ENCODE data around the gene FERMT3.

DNA sequence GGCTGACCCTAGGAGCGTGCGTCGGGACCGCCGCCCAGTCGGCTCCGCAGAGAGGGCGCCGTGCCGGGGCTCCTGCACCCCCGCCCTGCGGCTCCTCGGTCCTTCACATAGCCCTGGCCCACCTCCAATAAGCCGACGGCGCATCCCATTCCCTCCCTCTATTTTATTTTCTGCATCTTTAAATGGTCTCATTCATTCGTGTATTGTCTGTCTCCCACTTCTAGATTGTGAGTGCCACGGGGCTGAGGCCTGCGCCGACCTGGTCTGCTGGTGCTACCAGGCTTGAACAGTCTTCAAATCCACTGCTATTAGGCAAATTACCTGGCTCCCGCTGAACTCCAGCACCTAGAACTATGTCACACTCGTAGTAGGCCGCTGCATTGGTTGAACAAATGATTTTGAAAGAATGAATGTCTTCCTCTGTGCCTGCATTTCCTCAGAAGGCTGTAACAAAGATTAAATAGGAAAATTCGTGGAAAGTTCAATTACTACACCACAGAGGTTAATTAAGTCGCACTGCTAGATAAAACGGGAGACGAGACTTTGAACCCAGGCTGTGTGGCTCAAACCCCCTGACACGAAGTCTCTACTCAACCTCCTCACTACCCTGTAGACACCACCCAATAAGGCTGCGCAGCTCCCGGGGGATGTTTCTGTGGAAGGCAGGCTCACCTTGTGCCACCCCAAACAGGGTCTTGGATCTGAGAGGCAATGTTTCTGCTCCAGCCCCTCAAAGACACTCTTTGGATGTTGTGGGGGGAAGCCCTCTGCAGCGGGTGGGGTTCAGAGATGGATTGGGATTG is 41.4 kb downstream of the FERMT3 start:
- TF ChIP-seq, protein P1, sequence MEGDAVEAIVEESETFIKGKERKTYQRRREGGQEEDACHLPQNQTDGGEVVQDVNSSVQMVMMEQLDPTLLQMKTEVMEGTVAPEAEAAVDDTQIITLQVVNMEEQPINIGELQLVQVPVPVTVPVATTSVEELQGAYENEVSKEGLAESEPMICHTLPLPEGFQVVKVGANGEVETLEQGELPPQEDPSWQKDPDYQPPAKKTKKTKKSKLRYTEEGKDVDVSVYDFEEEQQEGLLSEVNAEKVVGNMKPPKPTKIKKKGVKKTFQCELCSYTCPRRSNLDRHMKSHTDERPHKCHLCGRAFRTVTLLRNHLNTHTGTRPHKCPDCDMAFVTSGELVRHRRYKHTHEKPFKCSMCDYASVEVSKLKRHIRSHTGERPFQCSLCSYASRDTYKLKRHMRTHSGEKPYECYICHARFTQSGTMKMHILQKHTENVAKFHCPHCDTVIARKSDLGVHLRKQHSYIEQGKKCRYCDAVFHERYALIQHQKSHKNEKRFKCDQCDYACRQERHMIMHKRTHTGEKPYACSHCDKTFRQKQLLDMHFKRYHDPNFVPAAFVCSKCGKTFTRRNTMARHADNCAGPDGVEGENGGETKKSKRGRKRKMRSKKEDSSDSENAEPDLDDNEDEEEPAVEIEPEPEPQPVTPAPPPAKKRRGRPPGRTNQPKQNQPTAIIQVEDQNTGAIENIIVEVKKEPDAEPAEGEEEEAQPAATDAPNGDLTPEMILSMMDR (IDR thresholded peaks at IDR 0.05; ENCODE audit: borderline replicate concordance, extremely low read depth, low read length, poor library complexity, severe bottlenecking) = no peak
- TF ChIP-seq EZH2 (IDR thresholded peaks at IDR 0.05; ENCODE audit: borderline replicate concordance, low read depth, low read length, severe bottlenecking) = no peak
